Activated naive CD4-positive, alpha-beta T cell treated with anti-CD3 and anti-CD28 coated beads, Interleukin-2, amount 50 U/mL, for 16 hours (primary cell): ENCODE results near the gene NRCAM.

Source experiments
- DNase-seq: peaks from one replicate; pipeline ENCODE4 v3.0.0-alpha.2; 2020

NRCAM gene

DNA sequence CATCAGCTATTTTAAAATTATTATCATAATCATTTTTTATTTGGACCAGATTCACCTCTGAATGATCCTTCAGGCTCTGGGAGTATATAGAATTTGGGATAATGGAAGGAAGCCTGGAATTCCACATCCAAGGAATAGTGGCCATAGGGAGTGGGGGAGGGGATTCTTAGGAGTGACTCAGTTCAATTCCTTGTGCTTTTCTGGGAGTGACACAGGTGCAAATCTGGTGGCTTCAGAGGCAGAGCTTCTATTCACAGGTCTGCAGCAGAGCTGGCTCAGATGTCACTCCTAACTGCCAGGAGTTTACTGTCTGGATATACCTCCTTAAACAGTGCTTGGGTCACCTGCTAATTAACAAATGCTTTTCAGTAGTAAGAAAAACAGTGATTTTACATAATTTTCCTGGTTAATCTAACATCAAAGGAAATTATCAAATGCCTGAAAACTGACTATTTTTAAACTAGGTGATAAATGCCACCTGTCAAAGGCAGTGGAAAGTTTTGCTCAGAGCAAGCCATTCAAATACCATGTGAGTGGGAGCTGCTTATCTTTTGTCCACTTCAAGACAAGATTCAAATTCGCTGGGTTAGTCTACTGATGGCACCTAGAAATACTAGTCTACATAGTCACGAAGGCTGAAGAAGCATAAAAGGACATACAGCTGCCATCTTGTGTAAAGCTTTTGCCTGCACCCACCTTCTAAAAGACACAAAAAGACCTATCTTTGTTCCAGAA lies 219.4 kb downstream of the NRCAM start:
- DNase-seq, result no peak

- DNase-seq, result no peak
Observed at GRCh38 chr7:108235451-108236061, 220.7 kb downstream of the NRCAM start.

DNA sequence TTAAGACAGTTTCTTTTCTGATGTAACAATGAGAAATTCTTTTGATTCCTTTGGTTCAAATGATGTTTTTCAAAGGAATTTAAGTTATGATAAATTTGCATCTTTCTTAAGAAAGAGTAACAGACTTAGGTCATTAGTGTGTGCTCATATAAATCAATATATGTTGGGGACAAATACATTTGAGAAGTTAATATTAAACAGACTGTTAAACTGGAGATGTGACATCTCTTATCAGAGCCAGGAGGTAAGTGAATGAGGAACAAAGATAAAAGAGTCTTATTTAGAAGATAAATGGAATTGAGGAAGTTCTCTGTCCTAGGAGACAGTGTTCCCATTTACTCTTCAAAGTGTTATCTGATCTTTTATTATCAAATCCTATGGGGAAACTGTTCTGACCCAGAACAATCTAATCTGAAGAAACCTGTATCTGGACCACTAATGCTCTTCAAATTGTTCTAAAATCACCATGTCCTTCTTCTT lies 221.2 kb downstream of the NRCAM start:
- no peak for DNase-seq

- no peak for DNase-seq
Observed at GRCh38 chr7:108234281-108234680, 222.0 kb downstream of the NRCAM start.

GRCh38 chr7:108232076-108232475 lies 224.2 kb downstream of the NRCAM start:
- no peak for DNase-seq

GRCh38 chr7:108231221-108231620 lies 225.0 kb downstream of the NRCAM start:
- DNase-seq, result no peak

DNA sequence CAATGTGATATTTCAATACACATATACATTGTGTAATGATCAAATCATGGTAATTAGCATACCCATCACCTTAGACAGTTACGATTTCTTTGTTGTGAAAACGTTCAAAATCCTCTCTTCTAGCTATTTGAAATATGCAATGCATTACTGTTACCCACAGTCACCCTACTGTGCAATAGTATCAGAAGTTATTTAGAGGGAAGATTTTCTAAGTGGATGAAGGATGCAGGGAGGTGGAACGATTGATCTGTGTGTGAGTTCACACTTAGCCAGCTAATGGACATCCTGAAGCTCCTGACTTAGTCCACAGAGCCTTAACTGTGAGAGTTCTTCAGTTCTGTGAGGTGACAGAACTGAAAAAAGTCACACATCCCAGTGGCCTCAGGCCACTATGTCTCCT lies 228.9 kb downstream of the NRCAM start:
- DNase-seq, result no peak

GRCh38 chr7:108226816-108227299 lies 229.4 kb downstream of the NRCAM start:
- no peak for DNase-seq

DNA sequence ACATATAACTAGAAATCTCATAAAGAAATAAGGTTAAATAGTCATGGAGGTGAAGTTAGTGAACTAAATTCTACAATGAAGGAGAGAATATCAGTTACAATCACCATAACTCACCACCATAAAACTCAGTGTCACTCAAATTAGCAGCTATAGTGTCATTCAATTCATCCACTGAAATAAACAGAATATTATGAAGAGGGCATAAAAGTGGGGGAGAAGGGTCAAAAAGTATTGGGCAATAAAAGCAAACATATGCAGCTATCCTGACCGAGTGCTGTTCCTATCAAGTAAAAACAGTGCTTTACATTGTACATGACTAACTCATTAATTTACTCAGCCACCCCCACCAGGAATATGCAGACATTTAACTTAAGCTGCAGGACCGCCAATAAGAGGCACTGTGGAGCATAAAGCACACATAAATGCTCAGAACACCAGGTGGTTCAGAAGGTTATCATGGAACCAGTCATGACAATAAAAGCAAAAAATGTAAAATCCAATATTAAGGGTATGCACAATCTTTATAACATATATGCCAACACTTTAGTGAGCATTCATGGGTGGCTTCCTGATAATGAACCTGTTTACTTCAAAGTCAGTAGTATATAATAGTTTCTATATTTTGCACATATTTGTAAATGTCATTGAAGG lies 230.6 kb downstream of the NRCAM start:
- no peak for DNase-seq

- DNase-seq, result no peak
Observed at GRCh38 chr7:108224387-108224786, 231.8 kb downstream of the NRCAM start.

DNA sequence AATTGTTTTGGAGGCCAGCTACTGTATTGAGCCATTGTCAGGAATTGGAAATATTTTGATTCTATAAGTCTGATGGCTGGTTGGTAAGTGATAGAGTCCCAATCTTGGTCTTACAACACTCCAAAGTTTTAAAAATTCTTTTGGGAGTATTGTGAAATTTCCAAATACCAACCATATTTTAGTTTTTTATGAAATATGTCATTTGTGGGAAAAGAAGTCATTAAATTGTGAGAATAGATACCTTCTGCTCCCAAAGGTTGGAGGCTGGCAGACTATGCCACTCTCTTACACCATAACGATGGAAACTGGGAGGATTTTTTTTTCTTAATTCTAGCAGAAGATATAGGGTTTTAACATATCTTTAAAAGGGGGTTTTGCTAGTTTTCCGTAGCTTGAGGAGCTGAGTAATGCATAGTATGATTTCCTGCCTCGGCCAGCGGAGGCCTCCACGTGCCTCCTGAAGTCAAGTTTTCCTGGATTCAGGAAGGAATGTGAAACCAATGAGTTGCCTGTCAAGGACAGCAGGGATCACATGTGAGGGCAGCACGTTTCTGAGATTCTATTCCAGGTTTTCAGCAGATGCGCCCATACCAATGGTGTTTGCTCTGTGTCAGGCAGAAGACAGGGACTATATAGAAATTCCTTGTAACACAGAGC lies 233.9 kb downstream of the NRCAM start:
- DNase-seq, result no peak

DNA sequence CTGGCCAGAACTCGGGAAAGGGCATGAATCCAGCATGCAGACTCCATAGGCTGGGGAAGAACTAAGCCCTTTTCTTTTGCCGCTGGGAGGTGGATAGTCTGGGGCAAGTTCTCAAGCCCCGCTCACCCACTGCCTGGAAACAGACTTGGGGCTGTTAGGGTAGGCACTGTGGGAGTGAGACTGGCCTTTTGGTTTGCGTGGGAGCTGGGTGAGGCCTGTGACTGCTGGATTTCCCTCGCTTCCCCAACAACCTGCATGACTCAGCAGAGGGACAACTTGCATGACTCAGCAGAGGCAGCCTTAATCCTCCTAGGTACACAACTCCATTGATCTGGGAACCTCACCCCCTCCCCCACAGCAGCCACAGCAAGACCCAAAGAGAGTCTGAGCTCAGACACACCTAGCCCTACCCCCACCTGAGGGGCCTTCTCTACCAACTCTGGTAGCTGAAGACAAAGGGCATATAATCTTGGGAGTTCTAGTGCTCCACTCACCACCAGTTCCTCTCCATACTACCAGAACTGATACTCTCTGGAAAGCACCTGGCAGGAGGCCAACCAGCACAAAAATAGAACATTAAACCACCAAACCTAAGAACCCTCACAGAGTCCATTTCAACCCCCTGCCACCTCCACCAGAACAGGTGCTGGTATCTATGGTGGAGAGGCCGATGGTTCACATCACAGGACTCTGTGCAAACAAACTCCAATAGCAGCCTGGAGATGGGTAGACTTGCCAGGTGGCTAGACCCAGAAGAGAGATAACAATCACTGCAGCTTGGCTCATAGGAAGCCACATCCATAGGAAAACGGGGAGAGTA lies 244.6 kb downstream of the NRCAM start:
- no peak for DNase-seq

- DNase-seq, result no peak
Observed at GRCh38 chr7:108210796-108211195, 245.4 kb downstream of the NRCAM start.

- DNase-seq, result no peak
Observed at GRCh38 chr7:108205311-108205710, 250.9 kb downstream of the NRCAM start.

DNA sequence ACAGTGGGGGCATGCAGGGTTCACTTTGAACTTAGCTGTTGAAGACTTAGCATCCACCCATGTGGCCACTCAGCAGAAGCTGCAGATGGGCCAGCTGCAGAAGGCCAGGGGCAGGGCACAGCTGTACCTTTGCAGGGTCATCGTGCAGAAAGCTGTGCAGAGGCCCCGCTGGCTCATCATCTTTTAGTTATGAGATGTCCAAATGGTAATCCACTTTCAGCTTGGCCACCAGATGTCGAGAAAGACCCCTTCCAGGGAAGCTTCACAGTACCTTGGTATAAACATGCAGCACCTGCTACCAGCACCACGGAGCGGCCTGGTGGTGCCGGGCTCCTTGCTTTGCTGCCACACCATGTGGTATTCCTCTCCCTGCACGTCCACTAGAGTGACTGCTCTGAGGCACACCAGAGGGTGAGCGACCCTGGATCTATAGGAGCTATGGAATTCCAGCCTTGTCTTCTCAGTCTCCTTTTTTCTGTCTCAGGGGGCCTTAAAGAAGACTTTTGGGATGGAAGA lies 251.9 kb downstream of the NRCAM start:
- no peak for DNase-seq

DNA sequence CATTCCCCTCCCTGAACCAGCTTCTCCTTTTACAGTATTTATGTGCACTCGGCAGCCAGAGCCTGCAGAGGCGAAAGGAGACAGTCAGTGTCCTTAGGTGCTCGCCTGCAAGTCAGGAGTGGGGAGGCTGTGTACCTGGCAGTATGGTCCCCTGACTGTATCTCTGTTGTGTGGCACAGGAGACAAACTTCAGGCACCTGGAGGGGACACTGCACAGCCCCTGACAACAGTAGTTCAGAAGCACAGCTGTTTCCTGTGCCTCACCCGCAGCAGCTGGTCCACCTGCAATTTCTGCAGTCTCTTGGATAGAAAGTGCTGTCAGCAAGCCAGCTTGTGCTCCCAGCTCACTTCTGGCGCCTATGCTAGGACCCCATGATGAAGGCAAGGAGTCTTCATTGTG lies 252.7 kb downstream of the NRCAM start:
- no peak for DNase-seq

DNA sequence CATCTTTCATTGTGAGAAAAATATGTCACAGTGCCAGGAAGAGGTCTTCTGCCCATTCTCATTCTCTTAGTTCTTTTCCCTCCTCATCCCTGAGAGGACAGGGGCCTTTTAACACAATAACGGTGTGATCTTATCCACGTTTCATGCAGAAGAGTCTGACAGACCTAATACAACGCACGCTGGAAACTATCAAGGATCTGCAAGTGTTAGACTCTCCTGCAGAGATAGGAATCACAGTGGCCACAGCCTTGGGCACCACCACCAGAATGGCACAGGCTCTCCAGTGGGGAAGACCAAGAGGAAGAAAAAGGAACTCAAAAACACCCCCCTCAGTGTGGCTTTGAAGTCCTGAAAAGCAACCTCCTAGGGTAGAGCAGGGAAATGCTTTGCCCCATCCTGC lies 253.5 kb downstream of the NRCAM start:
- DNase-seq, result no peak

DNA sequence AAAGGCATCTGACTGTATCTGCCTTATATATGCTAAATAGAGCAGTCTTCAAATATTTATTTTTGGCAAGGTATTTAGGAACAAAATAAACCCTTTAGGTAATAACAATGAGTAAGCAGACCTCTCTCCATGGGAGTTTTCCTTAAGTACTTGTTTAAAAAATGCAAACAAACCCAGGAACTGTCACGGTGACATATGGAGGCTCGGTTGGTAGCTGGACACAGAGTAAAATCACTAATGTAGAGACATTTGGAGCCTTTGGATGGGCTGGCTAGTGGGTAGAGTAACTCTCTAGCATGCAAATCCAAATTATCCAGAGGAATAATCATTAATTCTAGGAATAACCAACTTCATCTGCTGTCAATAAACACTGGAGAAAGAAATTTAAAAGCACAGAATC lies 254.5 kb downstream of the NRCAM start:
- DNase-seq, result no peak

- no peak for DNase-seq
Observed at GRCh38 chr7:108200326-108200725, 255.9 kb downstream of the NRCAM start.

- DNase-seq, result no peak
Observed at GRCh38 chr7:108197371-108198091, 258.7 kb downstream of the NRCAM start.

GRCh38 chr7:108196004-108196403 lies 260.2 kb downstream of the NRCAM start:
- DNase-seq, result no peak
